ENCODE data around the gene SHISA6. TPM values are rescaled to one million over a fixed set of nuclear protein-coding genes. Genes with fewer than 3 reads are reported as not detected.

The SHISA6 gene
- total RNA-seq, result not detected

GRCh38 chr17:11240841-11241610 is at the start of gene SHISA6:
Gene SHISA6, plus strand, starts transcription at chr17:11241213.
- H3K4me1 Mint-ChIP-seq, result no peaks in the 10 kb centered on the region
- ChIA-PET POLR2A (no interaction called here), CTCF (no interaction called here)
- H3K36me3 Mint-ChIP-seq (ENCODE audit: low read depth), result no peaks in the 10 kb centered on the region
- H3K9me3 Mint-ChIP-seq (ENCODE audit: low read depth), result no peaks in the 10 kb centered on the region
- intact Hi-C loops (cut with DNase I, micrococcal nuclease), result no loop called here
- H3K27me3 Mint-ChIP-seq, result peaks cover 33% of the 10 kb centered on the region
- ATAC-seq, result no peak
- no peak for DNase-seq
- no peak within 1 kb of the TSS for H3K4me3 Mint-ChIP-seq
- H3K27ac Mint-ChIP-seq, result no peak within 1 kb of the TSS

DNA sequence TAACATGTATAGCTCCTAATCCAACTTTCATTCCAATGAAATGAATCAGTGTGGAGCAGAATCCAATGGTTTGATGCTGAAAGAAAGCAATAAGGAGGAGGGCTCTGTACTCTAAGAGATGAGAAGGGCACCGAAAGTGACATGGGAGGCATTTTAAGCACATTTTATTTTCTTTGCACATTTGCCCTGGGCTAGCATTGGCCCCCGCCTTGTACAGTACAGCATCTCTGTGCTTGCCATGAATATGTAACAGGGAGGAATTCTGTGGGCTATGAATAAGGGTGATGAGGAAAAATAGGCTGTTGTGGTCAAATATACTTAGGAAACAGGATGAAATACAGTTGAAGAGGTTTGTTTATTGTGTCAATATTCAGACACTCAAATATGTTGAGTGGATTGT is 45.2 kb upstream of the SHISA6 start:
- Mint-ChIP-seq H3K36me3 (ENCODE audit: low read depth) (no peaks in the 10 kb centered on the region), H3K9me3 (ENCODE audit: low read depth) (peaks cover 4% of the 10 kb centered on the region), H3K27me3 (no peaks in the 10 kb centered on the region), H3K27ac (no peak overlapping the region), H3K4me3 (no peak overlapping the region), H3K4me1 (no peaks in the 10 kb centered on the region)
- ATAC-seq (no peak), DNase-seq (no peak)
- intact Hi-C loops (cut with DNase I, micrococcal nuclease), result no loop called here
- CTCF ChIA-PET, result no interaction called here
- POLR2A ChIA-PET, result no interaction called here

DNA sequence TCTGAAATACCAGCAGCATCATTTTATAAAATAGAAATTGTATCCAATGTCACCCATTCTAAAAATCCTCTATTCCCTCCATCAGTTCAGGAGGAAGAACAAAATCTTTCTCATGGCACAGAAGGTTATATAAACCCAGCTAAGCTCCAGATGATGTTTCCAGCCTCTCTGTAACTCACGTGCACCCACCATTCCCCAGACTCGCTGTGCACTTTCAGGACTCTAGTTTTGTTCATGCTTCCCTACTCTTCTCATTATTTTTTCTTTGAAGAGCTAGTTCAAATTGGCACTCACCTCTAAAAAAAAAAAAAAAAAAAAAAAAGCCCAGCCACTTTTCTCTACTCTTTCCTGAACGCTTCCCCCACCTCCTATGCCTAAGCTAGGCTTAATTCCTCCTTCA is 36.0 kb upstream of the SHISA6 start:
- intact Hi-C loops (cut with DNase I, micrococcal nuclease), result no loop called here
- H3K4me3 Mint-ChIP-seq, result no peak overlapping the region
- POLR2A ChIA-PET, result no interaction called here
- ATAC-seq (no peak), DNase-seq (no peak)
- peaks cover 8% of the 10 kb centered on the region for H3K9me3 Mint-ChIP-seq (ENCODE audit: low read depth)
- no peak overlapping the region for H3K27ac Mint-ChIP-seq
- CTCF ChIA-PET, result no interaction called here
- H3K27me3 Mint-ChIP-seq, result no peaks in the 10 kb centered on the region
- no peaks in the 10 kb centered on the region for H3K4me1 Mint-ChIP-seq
- H3K36me3 Mint-ChIP-seq (ENCODE audit: low read depth), result no peaks in the 10 kb centered on the region

DNA sequence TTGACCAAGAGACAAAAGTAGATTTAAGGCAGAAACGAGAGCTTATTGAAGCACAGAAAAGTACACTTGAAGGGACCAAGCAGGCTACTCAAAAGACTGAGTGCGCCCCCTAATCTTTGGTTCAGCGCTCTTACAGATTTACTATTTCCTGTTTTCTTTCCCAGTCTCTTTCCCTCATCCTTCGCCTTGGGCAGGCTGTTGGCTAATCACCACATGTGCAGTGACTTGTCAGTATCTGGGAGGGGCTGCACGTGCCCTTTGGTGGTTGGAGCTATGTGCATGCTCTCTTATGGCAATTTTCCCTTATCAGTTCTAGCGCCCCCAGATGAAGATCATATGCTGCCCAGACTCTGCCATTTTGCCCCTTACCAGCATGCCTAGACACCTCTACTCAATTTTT is 35.4 kb upstream of the SHISA6 start:
- no peak overlapping the region for H3K27ac Mint-ChIP-seq
- ChIA-PET CTCF (interaction anchor here (0.6 kb wide), 1 partner anchor 46 kb away, joined by 3 read pairs; no protein-coding TSS in a partner anchor), POLR2A (no interaction called here)
- no peak overlapping the region for H3K4me3 Mint-ChIP-seq
- intact Hi-C loops (cut with DNase I, micrococcal nuclease), result no loop called here
- ATAC-seq (no peak), DNase-seq (no peak)
- H3K36me3 Mint-ChIP-seq (ENCODE audit: low read depth), result no peaks in the 10 kb centered on the region
- H3K9me3 Mint-ChIP-seq (ENCODE audit: low read depth), result peaks cover 12% of the 10 kb centered on the region
- no peaks in the 10 kb centered on the region for H3K27me3 Mint-ChIP-seq
- H3K4me1 Mint-ChIP-seq, result no peaks in the 10 kb centered on the region

DNA sequence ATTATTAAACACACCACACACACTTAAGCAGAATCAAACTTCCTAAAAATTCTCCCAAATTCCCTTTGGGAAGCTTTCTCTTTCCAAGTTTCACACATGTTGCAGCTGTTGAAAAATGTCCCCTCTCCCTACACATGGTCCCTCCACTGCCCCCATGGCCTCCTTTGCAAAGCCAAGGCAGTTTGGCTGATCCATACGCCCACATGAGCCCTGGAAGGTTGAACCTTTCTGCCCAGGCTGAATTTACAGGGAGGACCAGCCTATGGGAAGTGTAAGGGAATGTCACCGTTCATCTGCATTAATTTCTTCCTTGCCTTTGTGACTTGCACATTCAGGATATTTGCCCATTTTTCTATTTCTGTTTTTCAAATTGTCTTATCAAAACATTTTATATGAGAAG is 31.1 kb upstream of the SHISA6 start:
- no peaks in the 10 kb centered on the region for H3K4me1 Mint-ChIP-seq
- POLR2A ChIA-PET, result interaction anchor here (0.7 kb wide), 1 partner anchor 234 kb away, joined by 4 read pairs; no protein-coding TSS in a partner anchor
- CTCF ChIA-PET, result no interaction called here
- no peak overlapping the region for H3K4me3 Mint-ChIP-seq
- intact Hi-C loops (cut with DNase I, micrococcal nuclease), result loop anchor here in 1 of 2 experiments (10.0 kb wide), 1 partner anchor 245 kb away; no protein-coding TSS in a partner anchor
- ATAC-seq (no peak), DNase-seq (no peak)
- H3K36me3 Mint-ChIP-seq (ENCODE audit: low read depth), result no peaks in the 10 kb centered on the region
- H3K9me3 Mint-ChIP-seq (ENCODE audit: low read depth), result peaks cover 16% of the 10 kb centered on the region
- no peaks in the 10 kb centered on the region for H3K27me3 Mint-ChIP-seq
- no peak overlapping the region for H3K27ac Mint-ChIP-seq

DNA sequence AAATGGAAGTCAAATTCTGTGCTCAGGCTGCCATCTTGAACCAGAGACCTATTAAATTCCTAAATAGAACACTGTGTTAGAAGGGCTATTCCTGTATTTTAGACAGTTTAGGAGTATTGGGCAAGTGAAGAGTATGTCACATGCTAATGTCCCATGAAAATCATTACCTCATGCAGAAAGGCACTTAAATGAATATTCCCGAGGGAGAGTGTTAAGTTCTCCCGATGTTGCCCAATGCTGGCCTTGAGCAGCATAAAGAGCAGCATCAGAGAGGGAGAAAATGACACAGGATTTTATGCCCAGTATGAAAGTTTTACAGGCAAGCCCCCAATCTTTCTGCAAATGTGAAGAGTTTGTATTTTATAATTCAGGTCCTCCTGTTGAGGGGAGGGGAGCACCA is 28.2 kb upstream of the SHISA6 start:
- intact Hi-C loops (cut with DNase I, micrococcal nuclease), result loop anchor here in 1 of 2 experiments (10.0 kb wide), 1 partner anchor 242 kb away; no protein-coding TSS in a partner anchor
- ChIA-PET CTCF (no interaction called here), POLR2A (no interaction called here)
- Mint-ChIP-seq H3K36me3 (ENCODE audit: low read depth) (no peaks in the 10 kb centered on the region), H3K9me3 (ENCODE audit: low read depth) (peaks cover 16% of the 10 kb centered on the region), H3K4me1 (no peaks in the 10 kb centered on the region), H3K27ac (no peak overlapping the region), H3K27me3 (no peaks in the 10 kb centered on the region), H3K4me3 (no peak overlapping the region)
- no peak for DNase-seq
- no peak for ATAC-seq

DNA sequence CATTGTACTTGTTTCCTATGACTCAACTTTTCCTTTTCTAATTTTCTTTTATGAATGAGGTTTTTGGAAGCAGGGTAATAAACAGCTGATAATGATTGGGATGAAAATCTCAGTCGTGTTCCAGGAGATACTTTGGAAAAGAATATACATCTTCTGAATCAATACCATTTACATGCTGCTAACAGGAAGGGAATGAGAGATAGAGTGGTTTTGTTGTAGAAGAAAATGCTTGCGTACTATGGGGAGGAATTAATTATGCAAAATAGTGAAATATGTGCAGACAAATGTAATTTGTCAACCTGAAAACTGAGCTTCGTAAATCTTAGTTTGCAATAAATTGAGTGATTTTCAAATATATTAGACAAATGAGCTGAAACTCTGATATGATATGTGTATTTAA is 24.0 kb upstream of the SHISA6 start:
- Mint-ChIP-seq H3K4me3 (no peak overlapping the region), H3K27ac (no peak overlapping the region), H3K27me3 (no peaks in the 10 kb centered on the region), H3K9me3 (ENCODE audit: low read depth) (peaks cover under 1% of the 10 kb centered on the region), H3K36me3 (ENCODE audit: low read depth) (no peaks in the 10 kb centered on the region), H3K4me1 (no peaks in the 10 kb centered on the region)
- DNase-seq (no peak), ATAC-seq (no peak)
- POLR2A ChIA-PET, result no interaction called here
- CTCF ChIA-PET, result no interaction called here
- intact Hi-C loops (cut with DNase I, micrococcal nuclease), result loop anchor here in 1 of 2 experiments (10.0 kb wide), 1 partner anchor 238 kb away; no protein-coding TSS in a partner anchor

- ChIA-PET POLR2A (no interaction called here), CTCF (no interaction called here)
- ATAC-seq (no peak), DNase-seq (no peak)
- Mint-ChIP-seq H3K36me3 (ENCODE audit: low read depth) (no peaks in the 10 kb centered on the region), H3K27ac (no peak overlapping the region), H3K4me1 (no peaks in the 10 kb centered on the region), H3K9me3 (ENCODE audit: low read depth) (peaks cover 2% of the 10 kb centered on the region), H3K27me3 (peaks cover 2% of the 10 kb centered on the region), H3K4me3 (no peak overlapping the region)
- intact Hi-C loops (cut with DNase I, micrococcal nuclease), result no loop called here
These were observed 19.8 kb upstream of the SHISA6 start for GRCh38 chr17:11221196-11221595.

DNA sequence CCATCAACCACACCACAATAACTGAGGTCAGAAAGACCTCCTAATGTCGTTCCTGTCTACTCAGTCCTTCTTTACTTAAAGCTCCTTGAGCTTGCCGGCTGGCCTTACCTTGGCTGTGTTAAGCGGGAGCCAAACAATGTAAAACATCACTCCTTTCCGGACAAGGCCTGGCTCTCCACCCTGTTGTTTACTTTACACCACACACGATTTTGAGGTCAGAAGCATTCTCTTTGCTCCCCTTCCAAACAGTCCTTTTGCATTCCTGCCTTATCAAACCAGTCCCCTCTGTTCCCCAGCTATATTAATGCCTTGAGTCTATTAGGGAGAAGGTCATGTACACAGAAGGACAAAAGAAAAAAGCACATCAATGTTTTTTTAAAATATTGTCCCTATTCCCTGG is 19.3 kb upstream of the SHISA6 start:
- ChIA-PET POLR2A (no interaction called here), CTCF (no interaction called here)
- intact Hi-C loops (cut with DNase I, micrococcal nuclease), result no loop called here
- no peak overlapping the region for H3K27ac Mint-ChIP-seq
- H3K4me3 Mint-ChIP-seq, result no peak overlapping the region
- H3K9me3 Mint-ChIP-seq (ENCODE audit: low read depth), result peaks cover 2% of the 10 kb centered on the region
- ATAC-seq, result no peak
- no peaks in the 10 kb centered on the region for H3K4me1 Mint-ChIP-seq
- DNase-seq, result no peak
- peaks cover 2% of the 10 kb centered on the region for H3K27me3 Mint-ChIP-seq
- no peaks in the 10 kb centered on the region for H3K36me3 Mint-ChIP-seq (ENCODE audit: low read depth)

- H3K4me1 Mint-ChIP-seq, result no peaks in the 10 kb centered on the region
- H3K27ac Mint-ChIP-seq, result no peak overlapping the region
- no peak for ATAC-seq
- no peaks in the 10 kb centered on the region for H3K36me3 Mint-ChIP-seq (ENCODE audit: low read depth)
- H3K9me3 Mint-ChIP-seq (ENCODE audit: low read depth), result peaks cover 1% of the 10 kb centered on the region
- intact Hi-C loops (cut with DNase I, micrococcal nuclease), result no loop called here
- no peak for DNase-seq
- POLR2A ChIA-PET, result no interaction called here
- no peak overlapping the region for H3K4me3 Mint-ChIP-seq
- H3K27me3 Mint-ChIP-seq, result peaks cover 34% of the 10 kb centered on the region
- CTCF ChIA-PET, result no interaction called here
These were observed 2.3 kb upstream of the SHISA6 start for GRCh38 chr17:11238705-11239104.

DNA sequence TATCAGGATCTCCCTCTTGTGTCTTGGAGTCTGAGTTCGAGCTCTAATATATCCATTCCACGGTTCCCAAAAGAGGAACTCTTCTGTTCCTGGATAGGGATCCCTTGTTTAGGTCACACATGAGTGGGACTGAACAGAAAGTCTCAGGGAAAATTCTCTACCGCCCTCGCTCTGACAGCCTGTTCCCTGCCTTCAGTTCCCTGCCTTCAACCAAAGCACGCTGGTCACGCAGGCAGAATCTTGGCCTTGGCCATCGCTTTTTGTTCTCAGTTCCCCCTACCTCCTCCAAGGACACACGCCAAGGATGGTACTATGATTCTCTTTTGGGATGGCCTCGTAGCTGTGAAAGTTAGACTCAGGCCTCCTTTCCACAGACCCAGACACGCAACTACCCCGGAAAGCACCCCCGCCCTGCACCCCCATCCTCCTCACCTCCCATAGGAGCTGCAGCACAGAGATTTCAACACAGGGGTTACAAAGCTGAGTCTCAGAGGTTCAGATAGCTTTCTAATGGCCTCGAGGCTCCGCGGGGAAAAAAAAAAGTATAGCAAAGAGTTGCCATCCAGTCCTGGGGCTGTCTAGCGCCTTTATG is 1.5 kb upstream of the SHISA6 start:
- H3K4me1 Mint-ChIP-seq, result no peaks in the 10 kb centered on the region
- H3K27me3 Mint-ChIP-seq, result peaks cover 36% of the 10 kb centered on the region
- H3K36me3 Mint-ChIP-seq (ENCODE audit: low read depth), result no peaks in the 10 kb centered on the region
- no peak for ATAC-seq
- no peak overlapping the region for H3K27ac Mint-ChIP-seq
- no peaks in the 10 kb centered on the region for H3K9me3 Mint-ChIP-seq (ENCODE audit: low read depth)
- H3K4me3 Mint-ChIP-seq, result no peak overlapping the region
- no peak for DNase-seq
- POLR2A ChIA-PET, result no interaction called here
- intact Hi-C loops (cut with DNase I, micrococcal nuclease), result no loop called here
- CTCF ChIA-PET, result no interaction called here

DNA sequence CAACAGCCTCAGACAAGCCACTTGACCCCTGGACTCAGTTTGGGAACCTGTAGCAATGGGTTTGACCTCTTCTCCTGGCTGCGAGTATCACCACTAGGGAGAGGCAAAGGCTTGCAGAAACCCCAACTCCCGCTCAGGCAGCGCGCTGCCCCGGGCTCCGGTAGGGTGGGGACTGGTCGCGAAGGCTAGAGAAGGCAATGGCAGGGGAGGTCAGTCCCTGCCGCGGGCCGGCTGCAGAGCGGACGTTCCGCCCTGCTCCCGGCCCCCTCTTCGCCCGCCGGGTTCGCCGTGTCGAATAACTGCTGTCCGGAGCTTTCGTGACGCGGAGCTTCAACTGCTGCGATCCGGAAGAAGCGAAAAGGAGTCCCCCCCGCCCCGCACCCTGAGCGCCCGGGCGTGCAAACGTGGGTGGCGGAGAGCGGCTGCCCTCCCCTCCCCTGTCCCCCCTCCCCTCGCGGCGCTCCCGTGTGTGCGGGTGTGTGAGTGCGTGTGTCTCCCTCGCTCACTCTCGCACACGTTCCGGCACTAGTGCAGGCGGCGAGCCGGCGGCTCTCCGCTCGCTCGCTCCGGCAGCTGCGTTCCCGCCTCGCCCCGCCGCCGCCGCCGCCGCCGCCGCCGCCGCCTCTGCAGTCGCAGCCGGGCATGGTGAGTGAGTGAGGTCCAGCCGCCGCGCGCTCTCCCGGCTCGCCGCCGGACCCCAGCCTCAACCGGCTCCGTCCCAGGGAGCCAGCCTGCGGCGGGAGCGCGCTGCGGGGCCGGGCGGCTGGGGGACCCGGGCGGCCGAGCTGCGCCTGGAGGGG is 772 bp upstream of the SHISA6 start:
- Mint-ChIP-seq H3K9me3 (ENCODE audit: low read depth) (no peaks in the 10 kb centered on the region), H3K36me3 (ENCODE audit: low read depth) (no peaks in the 10 kb centered on the region), H3K4me1 (no peaks in the 10 kb centered on the region), H3K27me3 (peaks cover 36% of the 10 kb centered on the region), H3K27ac (no peak overlapping the region), H3K4me3 (no peak overlapping the region)
- ATAC-seq (no peak), DNase-seq (peak; percentile 7)
- CTCF ChIA-PET, result no interaction called here
- intact Hi-C loops (cut with DNase I, micrococcal nuclease), result no loop called here
- POLR2A ChIA-PET, result no interaction called here
